HG03039 (cell line): ENCODE data around the gene CNTNAP5.
"Not testable (repeated sequence)": the region's sequence is repeated elsewhere in the genome, so short reads cannot be mapped to it uniquely, and the experiment has no call there.

ENCODE experiments used
- ATAC-seq: cut with Tn5 transposase; IDR thresholded peaks from one replicate; pipeline ENCODE4 v1.9.1; 2021; ENCODE audit warnings: mild to moderate bottlenecking, moderate library complexity; ENCODE audit not compliant: unreplicated experiment

Gene CNTNAP5

GRCh38 chr2:124317628-124318027 lies 292.5 kb downstream of the CNTNAP5 start:
- no peak for ATAC-seq

GRCh38 chr2:124318913-124319312 lies 293.8 kb downstream of the CNTNAP5 start:
- ATAC-seq = no peak

DNA sequence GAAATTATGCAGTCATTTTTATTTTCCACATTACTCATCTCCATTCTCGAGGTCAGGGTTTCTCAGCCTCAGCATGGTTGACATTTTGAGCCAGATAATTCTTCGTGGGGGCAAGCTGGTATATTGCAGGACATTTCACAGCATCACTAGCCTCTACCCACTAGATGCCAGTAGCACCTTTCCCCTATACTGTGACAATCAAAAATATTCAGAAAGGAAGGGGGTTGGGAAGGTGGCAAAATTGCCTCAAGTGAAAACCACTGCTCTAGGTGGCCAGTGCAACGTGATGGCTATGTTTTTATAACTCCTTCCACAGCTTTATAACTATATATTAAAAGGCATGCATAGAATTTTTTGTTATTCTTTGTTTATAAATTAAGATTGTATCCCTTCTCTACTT lies 294.5 kb downstream of the CNTNAP5 start:
- ATAC-seq = no peak

DNA sequence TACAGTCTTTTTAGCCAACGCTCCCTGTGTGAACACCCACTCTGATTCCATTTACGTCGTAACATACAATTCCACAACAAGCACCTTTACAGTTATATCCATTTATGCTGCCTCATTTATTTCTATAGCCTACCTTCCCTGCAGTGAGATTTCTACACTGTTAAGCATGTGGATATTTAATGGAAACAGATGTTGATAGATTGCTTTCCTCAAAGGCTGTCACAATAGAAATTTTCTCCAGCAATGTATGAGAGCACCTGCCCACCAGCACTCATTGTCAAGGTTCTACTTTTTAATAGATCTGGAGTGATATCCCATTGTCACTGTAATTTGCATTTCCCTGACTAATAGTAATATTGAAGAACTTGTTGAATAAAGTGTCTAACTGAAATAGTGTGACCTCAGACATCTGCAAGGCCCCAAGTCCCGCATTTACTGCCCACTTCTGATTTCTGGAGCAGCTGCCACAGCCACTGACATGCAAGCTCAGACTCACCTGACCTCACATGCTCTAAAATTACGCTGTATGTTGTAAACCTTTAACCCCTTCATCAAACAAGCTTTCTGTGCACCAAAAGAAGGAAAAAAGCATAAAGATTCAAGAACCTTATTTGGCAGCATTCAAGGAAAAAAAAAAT lies 295.1 kb downstream of the CNTNAP5 start:
- ATAC-seq = no peak

GRCh38 chr2:124323321-124323720 lies 298.2 kb downstream of the CNTNAP5 start:
- no peak for ATAC-seq

DNA sequence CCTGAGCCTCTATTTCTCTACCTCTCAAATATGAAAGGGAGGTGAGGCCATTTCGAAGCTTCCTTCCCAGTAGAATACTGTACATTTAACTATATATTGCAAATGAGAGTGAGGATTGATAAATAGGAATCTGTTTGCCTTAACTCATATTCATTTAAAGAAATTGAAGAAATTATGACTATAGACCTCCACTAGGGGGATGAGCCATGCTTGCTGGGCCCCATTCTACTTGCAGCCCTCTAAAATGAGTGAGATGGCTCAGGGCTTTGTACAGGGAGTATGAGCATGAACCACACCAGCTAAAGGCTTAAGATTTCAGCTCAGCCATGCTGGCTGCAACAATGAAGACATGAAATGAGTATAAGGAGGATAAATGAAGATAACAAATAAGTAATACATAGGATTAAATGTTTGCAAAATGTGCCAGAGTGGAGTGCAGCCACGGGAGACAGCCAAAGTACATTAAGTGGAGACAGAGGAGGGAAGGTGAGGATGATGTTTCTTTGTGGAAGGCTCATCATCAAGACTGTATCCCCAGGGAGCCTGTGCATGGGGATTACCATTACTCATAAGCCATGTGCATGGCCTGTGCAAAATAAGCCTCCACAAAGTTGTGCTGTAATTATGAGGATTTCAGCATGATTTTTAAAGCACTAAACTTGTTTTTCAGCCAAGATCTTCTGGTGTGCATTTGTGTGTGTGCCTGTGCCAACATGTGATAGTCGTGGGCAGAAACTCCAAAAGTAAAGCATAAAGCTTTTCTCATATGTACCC lies 300.8 kb downstream of the CNTNAP5 start:
- ATAC-seq = no peak

DNA sequence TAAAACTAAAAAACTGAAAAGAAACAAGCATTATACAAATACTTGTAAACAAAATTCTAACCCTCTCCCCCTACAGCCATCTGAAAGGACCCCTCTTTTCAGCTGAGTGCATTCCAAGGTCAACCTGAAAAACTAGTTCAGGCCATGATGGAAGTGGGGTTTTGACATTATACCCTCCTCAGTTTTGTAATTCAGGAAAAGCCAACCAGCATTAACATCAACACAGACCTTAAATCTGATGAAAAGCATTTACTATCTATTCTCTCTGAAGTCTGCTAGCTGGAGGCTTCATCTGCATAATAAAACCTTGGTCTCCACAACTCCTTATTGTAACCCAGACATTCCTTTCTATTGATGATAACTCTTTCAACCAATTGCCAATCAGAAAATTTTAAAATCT lies 302.2 kb downstream of the CNTNAP5 start:
- no peak for ATAC-seq

DNA sequence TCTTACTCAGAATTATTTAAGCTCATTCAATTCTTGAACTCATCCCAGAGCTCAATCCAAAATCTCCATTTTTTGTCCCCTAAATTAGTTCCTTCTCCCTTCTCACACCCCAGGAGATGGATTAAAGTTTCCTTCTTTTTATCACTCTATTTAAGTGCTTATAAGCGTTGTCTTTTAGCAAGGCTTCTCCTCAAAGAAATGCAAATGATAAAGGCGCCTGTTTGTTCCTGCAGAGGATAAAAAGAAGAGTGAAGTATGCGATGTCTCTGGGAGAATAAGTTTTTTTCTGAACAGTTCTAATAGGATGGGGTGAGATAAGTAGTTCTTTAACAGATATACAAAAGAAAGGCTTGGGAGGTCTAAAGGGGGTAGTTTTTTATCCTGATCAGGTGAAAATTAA lies 303.3 kb downstream of the CNTNAP5 start:
- no peak for ATAC-seq

- no peak for ATAC-seq
Measured at GRCh38 chr2:124333784-124334183, 308.7 kb downstream of the CNTNAP5 start.

- ATAC-seq = no peak
Measured at GRCh38 chr2:124335058-124335457, 310.0 kb downstream of the CNTNAP5 start.

DNA sequence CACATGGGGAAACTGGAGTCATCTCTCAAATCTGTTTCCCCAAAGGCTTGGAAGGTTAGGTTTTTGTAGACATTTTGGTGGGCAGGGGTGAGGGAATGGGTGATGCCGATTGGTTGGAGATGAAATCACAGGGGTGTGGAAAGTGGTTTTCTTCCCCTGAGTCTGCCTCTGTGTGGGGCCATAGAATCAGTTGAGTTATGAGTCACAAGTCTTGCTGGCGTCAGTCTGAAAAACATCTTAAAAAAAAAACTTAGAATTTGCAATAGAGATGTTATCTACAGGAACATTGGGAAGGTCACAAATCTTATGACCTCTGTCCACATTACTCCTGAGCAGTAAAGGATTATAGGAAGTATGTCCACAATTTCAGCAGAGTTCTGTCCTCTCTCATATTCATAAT lies 314.6 kb downstream of the CNTNAP5 start:
- no peak for ATAC-seq

- no peak for ATAC-seq
Measured at GRCh38 chr2:124343827-124344498, 318.9 kb downstream of the CNTNAP5 start.

- ATAC-seq = no peak
Measured at GRCh38 chr2:124347209-124347608, 322.1 kb downstream of the CNTNAP5 start.

- no peak for ATAC-seq
Measured at GRCh38 chr2:124353656-124354055, 328.6 kb downstream of the CNTNAP5 start.

- no peak for ATAC-seq
Measured at GRCh38 chr2:124354466-124354865, 329.4 kb downstream of the CNTNAP5 start.

GRCh38 chr2:124361966-124362365 lies 336.9 kb downstream of the CNTNAP5 start:
- not testable (repeated sequence) for ATAC-seq

DNA sequence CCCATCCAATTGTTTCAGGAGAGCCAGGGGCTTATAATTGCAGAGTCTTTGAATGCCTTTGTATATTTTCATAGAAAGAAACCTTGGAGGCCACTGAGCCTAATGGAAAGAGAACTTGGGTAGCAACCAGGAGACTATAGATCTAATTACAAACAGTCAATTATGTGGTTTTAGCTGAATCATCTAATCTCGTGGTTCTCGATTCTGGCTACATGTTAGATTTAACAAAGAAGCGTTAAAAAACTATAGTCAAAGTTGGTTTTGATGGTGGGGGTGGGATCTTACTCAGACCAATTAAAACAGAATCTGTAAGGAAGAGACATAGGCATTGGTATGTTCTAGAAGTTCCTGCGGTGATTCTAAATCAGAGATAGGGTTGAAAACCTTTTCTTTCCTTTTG lies 344.1 kb downstream of the CNTNAP5 start:
- no peak for ATAC-seq

DNA sequence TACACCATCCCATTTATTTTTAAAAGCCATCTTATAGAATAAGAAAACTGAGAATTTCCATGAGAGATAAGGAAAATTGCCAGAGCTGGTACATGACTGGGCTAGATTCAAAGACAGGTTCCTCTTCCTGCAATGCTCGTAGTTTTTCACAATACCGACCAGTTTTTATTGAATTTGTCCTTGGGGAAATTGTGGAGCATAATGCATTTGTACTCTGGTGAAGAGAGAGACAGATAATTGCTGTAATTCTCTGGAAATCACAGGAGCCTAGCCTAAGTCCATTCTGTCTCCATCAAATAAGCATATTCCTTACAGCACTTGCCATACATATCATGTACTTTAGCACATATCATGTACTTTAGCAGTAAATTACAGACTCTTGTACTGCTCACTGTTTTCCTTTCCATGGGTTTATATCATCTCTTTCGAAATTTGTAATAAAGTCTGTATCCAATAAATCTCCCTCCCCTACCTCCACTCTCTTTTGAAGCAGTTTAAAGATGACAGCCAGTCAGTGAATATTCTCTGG lies 355.2 kb downstream of the CNTNAP5 start:
- no peak for ATAC-seq

DNA sequence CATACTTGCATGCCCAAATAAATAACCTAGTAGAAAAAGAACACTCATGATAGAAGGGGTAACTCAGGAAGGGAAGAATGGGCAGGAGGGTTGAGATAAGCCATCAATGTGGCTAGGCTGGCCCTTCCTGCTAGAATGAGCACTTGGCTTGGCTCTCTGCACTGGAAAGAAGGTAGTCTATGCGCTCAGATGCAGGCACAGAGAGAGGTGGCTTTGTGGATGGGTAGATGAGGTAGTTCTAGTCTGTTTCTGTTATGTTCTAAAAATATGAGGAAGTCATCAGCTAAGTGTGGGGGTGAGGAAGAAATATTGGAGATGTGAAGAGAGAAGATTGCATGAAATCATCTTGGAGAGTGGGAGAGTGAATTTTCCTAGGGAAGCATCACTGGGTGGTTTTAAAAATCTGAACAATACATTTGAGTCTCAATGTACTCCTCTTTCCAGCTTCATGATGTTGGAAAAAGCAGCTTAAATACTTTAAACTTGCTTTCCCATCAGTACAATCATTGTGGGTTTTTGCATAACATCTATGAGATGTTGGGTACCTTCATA lies 357.1 kb downstream of the CNTNAP5 start:
- ATAC-seq = no peak

GRCh38 chr2:124395961-124396360 lies 370.9 kb downstream of the CNTNAP5 start:
- no peak for ATAC-seq

DNA sequence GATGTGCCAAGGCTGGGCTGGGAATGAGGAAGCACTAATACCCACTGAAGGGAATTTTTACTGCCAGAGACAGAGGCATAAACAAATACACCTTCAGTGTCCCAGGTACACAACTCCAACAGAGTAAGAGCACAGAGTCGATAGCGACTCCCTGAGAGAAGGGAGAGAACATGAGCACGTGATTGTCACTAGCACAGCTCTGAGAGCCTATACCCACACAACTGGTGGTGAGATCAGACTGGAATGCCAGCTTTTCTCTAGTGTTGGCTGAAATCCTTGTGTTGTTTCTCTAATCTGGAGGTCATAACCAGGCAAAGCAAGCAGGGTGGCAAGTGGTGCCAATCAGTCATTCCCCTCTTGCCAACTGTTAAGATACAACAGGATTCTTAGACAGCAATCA lies 377.2 kb downstream of the CNTNAP5 start:
- no peak for ATAC-seq
